ENCODE results near the gene HSFX3. TPM values are rescaled to one million over a fixed set of nuclear protein-coding genes. Genes with fewer than 3 reads are reported as not detected.

Gene HSFX3
- total RNA-seq, 1 donor from 2014 or later, result not detected

DNA sequence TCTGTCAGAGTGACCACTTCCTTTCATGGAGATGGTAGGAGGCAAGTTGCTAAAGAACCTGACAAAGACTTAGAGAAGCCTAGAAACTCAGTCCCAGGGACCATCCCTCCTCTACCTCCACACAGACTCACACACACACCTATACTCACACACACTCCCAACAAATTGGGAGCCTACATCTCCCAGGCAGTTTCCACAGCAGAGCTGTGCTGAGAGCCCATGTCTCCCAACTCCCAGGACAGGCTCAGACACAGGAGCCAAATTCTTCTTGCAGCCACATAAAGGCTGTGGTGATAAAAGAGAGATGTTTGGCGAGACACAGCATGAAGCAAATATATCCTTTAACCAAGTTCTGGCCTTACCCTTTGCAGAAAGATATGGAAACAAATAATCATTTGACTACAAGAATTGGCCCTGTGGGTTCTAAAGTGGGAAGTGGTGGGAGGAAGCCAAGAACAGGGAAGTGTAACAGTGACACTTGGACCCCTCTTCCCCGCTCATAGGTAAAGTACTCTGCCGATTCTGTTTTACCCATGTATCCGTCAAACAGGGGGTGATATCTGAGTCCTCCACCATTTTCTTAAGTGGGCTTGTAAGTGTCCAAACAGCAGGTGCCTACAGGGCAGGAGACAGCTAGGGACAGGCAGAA lies 33.6 kb downstream of the HSFX3 start:
- no peaks in the 10 kb centered on the region for H3K79me2 ChIP-seq (ENCODE audit: insufficient read depth, low read length)
- H3K27ac Mint-ChIP-seq (ENCODE audit: unreplicated experiment), result no peak overlapping the region
- H3K4me2 ChIP-seq (ENCODE audit: low read length), result no peak overlapping the region
- H3K9me3 Mint-ChIP-seq (ENCODE audit: unreplicated experiment), result no peaks in the 10 kb centered on the region
- peaks cover 5% of the 10 kb centered on the region for H3K4me1 ChIP-seq (ENCODE audit: insufficient read depth, low read length)
- no peak overlapping the region for H3K4me3 Mint-ChIP-seq (ENCODE audit: unreplicated experiment)
- H3K27me3 Mint-ChIP-seq (ENCODE audit: low read depth, unreplicated experiment), result no peaks in the 10 kb centered on the region
- no peaks in the 10 kb centered on the region for H3K27me3 ChIP-seq (ENCODE audit: insufficient read depth, low read length)
- no peaks in the 10 kb centered on the region for H3K36me3 ChIP-seq (ENCODE audit: insufficient read depth, low read length)
- H3K4me3 ChIP-seq (ENCODE audit: insufficient read depth, low read depth, low read length), result no peak overlapping the region
- H3K36me3 Mint-ChIP-seq (ENCODE audit: low read depth, unreplicated experiment), result no peaks in the 10 kb centered on the region
- TF ChIP-seq EZH2 (IDR thresholded peaks at IDR 0.05; ENCODE audit: insufficient read depth, low read length), result no peak
- TF ChIP-seq, protein P1, sequence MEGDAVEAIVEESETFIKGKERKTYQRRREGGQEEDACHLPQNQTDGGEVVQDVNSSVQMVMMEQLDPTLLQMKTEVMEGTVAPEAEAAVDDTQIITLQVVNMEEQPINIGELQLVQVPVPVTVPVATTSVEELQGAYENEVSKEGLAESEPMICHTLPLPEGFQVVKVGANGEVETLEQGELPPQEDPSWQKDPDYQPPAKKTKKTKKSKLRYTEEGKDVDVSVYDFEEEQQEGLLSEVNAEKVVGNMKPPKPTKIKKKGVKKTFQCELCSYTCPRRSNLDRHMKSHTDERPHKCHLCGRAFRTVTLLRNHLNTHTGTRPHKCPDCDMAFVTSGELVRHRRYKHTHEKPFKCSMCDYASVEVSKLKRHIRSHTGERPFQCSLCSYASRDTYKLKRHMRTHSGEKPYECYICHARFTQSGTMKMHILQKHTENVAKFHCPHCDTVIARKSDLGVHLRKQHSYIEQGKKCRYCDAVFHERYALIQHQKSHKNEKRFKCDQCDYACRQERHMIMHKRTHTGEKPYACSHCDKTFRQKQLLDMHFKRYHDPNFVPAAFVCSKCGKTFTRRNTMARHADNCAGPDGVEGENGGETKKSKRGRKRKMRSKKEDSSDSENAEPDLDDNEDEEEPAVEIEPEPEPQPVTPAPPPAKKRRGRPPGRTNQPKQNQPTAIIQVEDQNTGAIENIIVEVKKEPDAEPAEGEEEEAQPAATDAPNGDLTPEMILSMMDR (IDR thresholded peaks at IDR 0.05; ENCODE audit: insufficient read depth, low read depth, low read length), result no peak
- DNase-seq (ENCODE audit: low read depth), result no peak
- no peak for FAIRE-seq
- H3K4me1 Mint-ChIP-seq (ENCODE audit: low read depth, unreplicated experiment), result peaks cover 2% of the 10 kb centered on the region
- H3K27ac ChIP-seq (ENCODE audit: low read depth, low read length), result no peak overlapping the region
- H3K9me3 ChIP-seq (ENCODE audit: insufficient read depth, low read depth, low read length), result no peaks in the 10 kb centered on the region
- H2AFZ ChIP-seq (ENCODE audit: low read depth, low read length), result no peak overlapping the region
- H4K20me1 ChIP-seq (ENCODE audit: insufficient read depth, low read length), result no peaks in the 10 kb centered on the region
- H3K9ac ChIP-seq (ENCODE audit: low read length), result no peak overlapping the region

DNA sequence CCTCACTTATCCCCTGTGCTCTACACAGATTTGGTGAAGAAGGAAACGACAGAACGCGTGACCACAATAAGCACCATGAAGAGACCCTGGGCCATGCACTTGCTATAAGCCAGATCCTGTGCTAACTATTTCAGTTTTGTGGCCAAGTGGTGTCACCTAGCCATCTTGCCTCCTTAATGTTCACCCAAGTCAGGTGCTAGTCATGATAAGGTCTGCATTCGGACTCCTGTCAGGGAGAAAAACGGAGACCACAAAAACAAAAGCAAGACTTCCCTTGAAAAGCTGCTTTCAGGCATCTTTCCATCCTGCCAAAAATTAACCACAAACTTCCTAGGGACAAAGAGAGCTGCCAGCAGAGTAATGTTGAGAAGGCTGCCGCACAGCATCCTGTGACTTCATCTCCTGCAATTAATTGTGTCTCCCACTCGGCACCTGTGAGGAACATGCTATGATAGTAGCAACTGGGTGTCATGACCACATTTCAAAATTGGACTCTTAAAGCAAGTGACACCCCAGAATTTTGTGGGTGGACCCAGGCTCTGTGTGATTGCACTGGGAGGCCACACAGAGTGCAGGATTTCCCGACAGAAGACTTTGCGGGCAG lies 35.8 kb downstream of the HSFX3 start:
- Histone ChIP-seq H3K79me2 (ENCODE audit: insufficient read depth, low read length) (no peaks in the 10 kb centered on the region), H3K4me2 (ENCODE audit: low read length) (peak overlapping the region; percentile 4), H4K20me1 (ENCODE audit: insufficient read depth, low read length) (no peaks in the 10 kb centered on the region), H3K4me3 (ENCODE audit: insufficient read depth, low read depth, low read length) (no peak overlapping the region), H3K36me3 (ENCODE audit: insufficient read depth, low read length) (no peaks in the 10 kb centered on the region), H3K9me3 (ENCODE audit: insufficient read depth, low read depth, low read length) (no peaks in the 10 kb centered on the region), H3K27me3 (ENCODE audit: insufficient read depth, low read length) (no peaks in the 10 kb centered on the region), H2AFZ (ENCODE audit: low read depth, low read length) (no peak overlapping the region), H3K9ac (ENCODE audit: low read length) (no peak overlapping the region), H3K4me1 (ENCODE audit: insufficient read depth, low read length) (peaks cover 14% of the 10 kb centered on the region), H3K27ac (ENCODE audit: low read depth, low read length) (no peak overlapping the region)
- DNase-seq (ENCODE audit: low read depth) (peak; percentile 78), FAIRE-seq (peak; percentile 52)
- no peaks in the 10 kb centered on the region for H3K36me3 Mint-ChIP-seq (ENCODE audit: low read depth, unreplicated experiment)
- H3K9me3 Mint-ChIP-seq (ENCODE audit: unreplicated experiment), result no peaks in the 10 kb centered on the region
- no peak overlapping the region for H3K4me3 Mint-ChIP-seq (ENCODE audit: unreplicated experiment)
- TF ChIP-seq, protein P1 (IDR thresholded peaks at IDR 0.05; ENCODE audit: insufficient read depth, low read depth, low read length), result no peak
- TF ChIP-seq EZH2 (IDR thresholded peaks at IDR 0.05; ENCODE audit: insufficient read depth, low read length), result no peak
- no peak overlapping the region for H3K27ac Mint-ChIP-seq (ENCODE audit: unreplicated experiment)
- peaks cover 3% of the 10 kb centered on the region for H3K4me1 Mint-ChIP-seq (ENCODE audit: low read depth, unreplicated experiment)
- no peaks in the 10 kb centered on the region for H3K27me3 Mint-ChIP-seq (ENCODE audit: low read depth, unreplicated experiment)

Data from astrocyte (in vitro differentiated cells and primary cell).